HG03135 (cell line): Measurements from ENCODE around the gene CNTNAP5.

Source experiments
- ATAC-seq: cut with Tn5 transposase; IDR thresholded peaks from one replicate; pipeline ENCODE4 v1.9.1; 2021; ENCODE audit warnings: mild to moderate bottlenecking, moderate library complexity; ENCODE audit not compliant: unreplicated experiment

The CNTNAP5 gene

GRCh38 chr2:124877141-124877577, 852.1 kb downstream of the CNTNAP5 start:
- no peak for ATAC-seq

- no peak for ATAC-seq
Observed at GRCh38 chr2:124879640-124880039, 854.6 kb downstream of the CNTNAP5 start.

- ATAC-seq, result no peak
Observed at GRCh38 chr2:124880995-124881394, 855.9 kb downstream of the CNTNAP5 start.

GRCh38 chr2:124882423-124882822, 857.3 kb downstream of the CNTNAP5 start:
- ATAC-seq, result no peak

- no peak for ATAC-seq
Observed at GRCh38 chr2:124883595-124883994, 858.5 kb downstream of the CNTNAP5 start.

GRCh38 chr2:124884315-124884714, 859.2 kb downstream of the CNTNAP5 start:
- no peak for ATAC-seq

GRCh38 chr2:124886216-124886615, 861.1 kb downstream of the CNTNAP5 start:
- ATAC-seq, result no peak

GRCh38 chr2:124887466-124887865, 862.4 kb downstream of the CNTNAP5 start:
- ATAC-seq, result no peak

- no peak for ATAC-seq
Observed at GRCh38 chr2:124888431-124888830, 863.3 kb downstream of the CNTNAP5 start.

GRCh38 chr2:124894199-124894598, 869.1 kb downstream of the CNTNAP5 start:
- ATAC-seq, result no peak

GRCh38 chr2:124898827-124899226, 873.7 kb downstream of the CNTNAP5 start:
- ATAC-seq, result no peak

GRCh38 chr2:124908411-124908810, 883.3 kb downstream of the CNTNAP5 start:
- no peak for ATAC-seq

GRCh38 chr2:124911560-124911959, 886.5 kb downstream of the CNTNAP5 start:
- no peak for ATAC-seq

GRCh38 chr2:124913868-124914267, 888.8 kb downstream of the CNTNAP5 start:
- no peak for ATAC-seq

GRCh38 chr2:124915567-124915966, 890.5 kb downstream of the CNTNAP5 start:
- ATAC-seq, result no peak

- ATAC-seq, result no peak
Observed at GRCh38 chr2:124919296-124919695, 894.2 kb downstream of the CNTNAP5 start.

GRCh38 chr2:124920448-124920847, 895.4 kb downstream of the CNTNAP5 start:
- no peak for ATAC-seq

- no peak for ATAC-seq
Observed at GRCh38 chr2:124921191-124921590, 896.1 kb downstream of the CNTNAP5 start.

- no peak for ATAC-seq
Observed at GRCh38 chr2:124923097-124923496, 898.0 kb downstream of the CNTNAP5 start.

GRCh38 chr2:124933883-124934282, 908.8 kb downstream of the CNTNAP5 start:
- ATAC-seq, result no peak

- no peak for ATAC-seq
Observed at GRCh38 chr2:124953921-124954320, 928.8 kb downstream of the CNTNAP5 start.

GRCh38 chr2:124959581-124959980, 934.5 kb downstream of the CNTNAP5 start:
- ATAC-seq, result no peak

GRCh38 chr2:124961132-124961531, 936.0 kb downstream of the CNTNAP5 start:
- ATAC-seq, result no peak
